Neuronal stem cell (in vitro differentiated cells): ENCODE data around the gene PROSER3.

Experiments
- DNase-seq: peaks from one replicate; pipeline ENCODE4 v3.0.0-alpha.2; 2013; ENCODE audit warnings: low spot score
- H2AFZ ChIP-seq: one replicate; pipeline ENCODE4 v1.6.1; 2013; ENCODE audit warnings: mild to moderate bottlenecking, low read length, inconsistent platforms
- H2AK5ac ChIP-seq: 2 replicates; pipeline ENCODE4 v1.6.1; 2013; ENCODE audit warnings: low read depth, mild to moderate bottlenecking, inconsistent platforms, low read length, moderate library complexity, mixed read lengths
- H2BK120ac ChIP-seq: 2 replicates; pipeline ENCODE4 v1.6.1; 2013; ENCODE audit warnings: low read depth, mild to moderate bottlenecking, inconsistent platforms, low read length, moderate library complexity, mixed read lengths
- H2BK12ac ChIP-seq: one replicate; pipeline ENCODE4 v1.6.1; 2013; ENCODE audit warnings: low read length, inconsistent platforms
- H2BK15ac ChIP-seq: 2 replicates; pipeline ENCODE4 v1.6.1; 2013; ENCODE audit warnings: mild to moderate bottlenecking, low read length, inconsistent platforms, mixed read lengths
- H2BK5ac ChIP-seq: one replicate; pipeline ENCODE4 v1.6.1; 2013; ENCODE audit warnings: inconsistent platforms, mild to moderate bottlenecking, low read length, moderate library complexity
- H3K14ac ChIP-seq: one replicate; pipeline ENCODE4 v1.6.1; 2013; ENCODE audit warnings: low read length, inconsistent platforms
- H3K18ac ChIP-seq: 2 replicates; pipeline ENCODE4 v1.6.1; 2013; ENCODE audit warnings: low read length, inconsistent platforms
- H3K23ac ChIP-seq: 2 replicates; pipeline ENCODE4 v1.6.1; 2013; ENCODE audit warnings: low read depth, mild to moderate bottlenecking, mixed read lengths, low read length, inconsistent platforms; ENCODE audit not compliant: poor library complexity
- H3K27ac ChIP-seq: replicated peaks from 3 replicates; pipeline ENCODE4 v1.5.1; 2013; ENCODE audit warnings: low read length, inconsistent platforms
- H3K27me3 ChIP-seq, 3 experiments: 2 replicates each; pipeline ENCODE4 v1.6.1; 2013; ENCODE audit warnings: low read length in 3 of 3, mild to moderate bottlenecking in 2 of 3, inconsistent platforms in 1 of 3, low read depth in 1 of 3, mixed read lengths in 1 of 3, moderate library complexity in 1 of 3; ENCODE audit not compliant: control insufficient read depth in 3 of 3, insufficient read depth in 3 of 3
- H3K36me3 ChIP-seq, 2 donors: replicated peaks in 1 of 2; 2 replicates each; pipeline ENCODE4 v1.6.1; 2013; ENCODE audit warnings: low read length in 2 of 2; ENCODE audit not compliant: control insufficient read depth in 2 of 2, insufficient read depth in 2 of 2
- H3K4ac ChIP-seq: 2 replicates; pipeline ENCODE4 v1.6.1; 2013; ENCODE audit warnings: inconsistent platforms, mild to moderate bottlenecking, low read length, moderate library complexity
- H3K4me1 ChIP-seq, 2 donors: 1 replicate in 1 of 2; 2 replicates in 1 of 2; pipeline ENCODE4 v1.6.1; 2013; ENCODE audit warnings: low read length in 2 of 2, low read depth in 1 of 2; ENCODE audit not compliant: control insufficient read depth in 2 of 2, insufficient read depth in 1 of 2
- H3K4me2 ChIP-seq: one replicate; pipeline ENCODE4 v1.6.1; 2013; ENCODE audit warnings: mild to moderate bottlenecking, low read length, inconsistent platforms; ENCODE audit not compliant: insufficient read depth, poor library complexity, severe bottlenecking
- H3K4me3 ChIP-seq, 2 donors: 2 replicates each; pipeline ENCODE4 v1.5.1; 2013; ENCODE audit warnings: low read length in 2 of 2, mild to moderate bottlenecking in 2 of 2, inconsistent platforms in 1 of 2, moderate library complexity in 1 of 2
- H3K79me1 ChIP-seq: one replicate; pipeline ENCODE4 v1.6.1; 2013; ENCODE audit warnings: low read depth, mild to moderate bottlenecking, inconsistent platforms, low read length, moderate library complexity
- H3K9ac ChIP-seq: one replicate; pipeline ENCODE4 v1.6.1; 2013; ENCODE audit warnings: mild to moderate bottlenecking, low read depth, low read length, inconsistent platforms; ENCODE audit not compliant: poor library complexity
- H3K9me3 ChIP-seq, 2 donors: replicated peaks in 1 of 2; 2 replicates each; pipeline versions ENCODE3 to v1.6.1; 2013; ENCODE audit warnings: low read length in 2 of 2, mild to moderate bottlenecking in 2 of 2, inconsistent platforms in 1 of 2, low read depth in 1 of 2, mixed read lengths in 1 of 2, moderate library complexity in 1 of 2; ENCODE audit not compliant: control insufficient read depth in 2 of 2, insufficient read depth in 1 of 2
- H4K8ac ChIP-seq: one replicate; pipeline ENCODE4 v1.6.1; 2013; ENCODE audit warnings: low read depth, mild to moderate bottlenecking, inconsistent platforms, low read length, moderate library complexity
- H4K91ac ChIP-seq: one replicate; pipeline ENCODE4 v1.6.1; 2013; ENCODE audit warnings: low read length, low read depth, mild to moderate bottlenecking, inconsistent platforms; ENCODE audit not compliant: poor library complexity
- WGBS, 2 donors: extraction: QIAGEN DNeasy Blood & Tissue Kit; methylation state at CpG; one replicate each; pipeline ENCODE4 v1.1.7; 2013; ENCODE audit warnings: missing lambda C conversion rate in 2 of 2, mixed read lengths in 1 of 2; ENCODE audit not compliant: insufficient read length in 2 of 2, insufficient replicate concordance in 1 of 2; ENCODE audit errors: extremely low coverage in 2 of 2; 5-methylcytosine and 5-hydroxymethylcytosine counted together

The PROSER3 gene

DNA sequence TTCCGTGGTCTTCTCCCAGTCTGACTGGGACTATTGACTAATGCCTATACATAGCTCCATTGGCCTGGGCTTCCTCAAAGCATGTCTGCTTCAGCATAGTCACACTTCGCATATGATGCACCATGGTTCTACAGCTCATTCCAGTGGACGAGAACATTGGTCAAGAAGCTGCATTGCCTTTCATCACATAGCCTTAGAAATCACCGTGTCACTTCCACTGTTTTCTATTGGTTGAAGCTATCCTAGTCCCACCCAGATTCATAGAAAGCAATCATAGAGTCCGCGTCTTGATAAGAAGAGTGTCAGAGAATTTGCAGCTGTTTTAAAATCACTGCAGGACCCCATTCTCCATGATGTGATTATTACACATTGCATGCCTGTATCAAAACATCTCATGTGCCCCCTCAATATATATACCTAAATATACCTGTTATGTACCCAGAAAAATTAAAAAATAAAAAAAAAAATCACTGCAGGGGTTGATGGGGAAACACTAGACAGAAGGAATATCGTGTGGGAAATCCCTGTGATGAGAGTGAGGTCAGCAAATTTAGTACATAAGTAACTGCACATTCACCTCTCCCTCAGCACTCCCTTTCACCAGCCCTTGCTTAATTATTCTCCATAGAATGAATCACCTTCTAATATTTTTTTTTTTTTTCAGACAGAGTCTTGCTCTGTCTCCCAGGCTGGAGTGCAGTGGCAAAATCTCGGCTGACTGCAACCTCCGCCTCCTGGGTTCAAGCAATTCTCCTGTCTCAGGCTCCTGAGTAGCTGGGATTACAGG is 15.2 kb downstream of the PROSER3 start:
- no peak overlapping the region for H2BK5ac ChIP-seq
- H3K23ac ChIP-seq = no peak overlapping the region
- H2BK15ac ChIP-seq = no peak overlapping the region
- H3K27me3 ChIP-seq = no peaks in the 10 kb centered on the region
- H2AFZ ChIP-seq = no peak overlapping the region
- no peak overlapping the region for H3K4ac ChIP-seq
- H3K27ac ChIP-seq = no peak overlapping the region
- peaks cover 2% of the 10 kb centered on the region for H3K79me1 ChIP-seq
- H3K9ac ChIP-seq = no peak overlapping the region
- no peak overlapping the region for H3K14ac ChIP-seq
- H2AK5ac ChIP-seq = no peak overlapping the region
- H4K91ac ChIP-seq = no peak overlapping the region
- WGBS, 2 donors = no CpG with 5 or more reads among the region's 9 CpGs
- H3K36me3 ChIP-seq = peaks cover 10 to 24% of the 10 kb centered on the region in 2 donors
- no peak overlapping the region for H3K18ac ChIP-seq
- no peak overlapping the region for H3K4me2 ChIP-seq
- DNase-seq = no peak
- H2BK12ac ChIP-seq = no peak overlapping the region
- no peaks in the 10 kb centered on the region for H3K9me3 ChIP-seq
- peaks cover 19 to 21% of the 10 kb centered on the region in 2 donors for H3K4me1 ChIP-seq
- no peak overlapping the region for H3K4me3 ChIP-seq
- H4K8ac ChIP-seq = no peak overlapping the region
- H2BK120ac ChIP-seq = no peak overlapping the region

DNA sequence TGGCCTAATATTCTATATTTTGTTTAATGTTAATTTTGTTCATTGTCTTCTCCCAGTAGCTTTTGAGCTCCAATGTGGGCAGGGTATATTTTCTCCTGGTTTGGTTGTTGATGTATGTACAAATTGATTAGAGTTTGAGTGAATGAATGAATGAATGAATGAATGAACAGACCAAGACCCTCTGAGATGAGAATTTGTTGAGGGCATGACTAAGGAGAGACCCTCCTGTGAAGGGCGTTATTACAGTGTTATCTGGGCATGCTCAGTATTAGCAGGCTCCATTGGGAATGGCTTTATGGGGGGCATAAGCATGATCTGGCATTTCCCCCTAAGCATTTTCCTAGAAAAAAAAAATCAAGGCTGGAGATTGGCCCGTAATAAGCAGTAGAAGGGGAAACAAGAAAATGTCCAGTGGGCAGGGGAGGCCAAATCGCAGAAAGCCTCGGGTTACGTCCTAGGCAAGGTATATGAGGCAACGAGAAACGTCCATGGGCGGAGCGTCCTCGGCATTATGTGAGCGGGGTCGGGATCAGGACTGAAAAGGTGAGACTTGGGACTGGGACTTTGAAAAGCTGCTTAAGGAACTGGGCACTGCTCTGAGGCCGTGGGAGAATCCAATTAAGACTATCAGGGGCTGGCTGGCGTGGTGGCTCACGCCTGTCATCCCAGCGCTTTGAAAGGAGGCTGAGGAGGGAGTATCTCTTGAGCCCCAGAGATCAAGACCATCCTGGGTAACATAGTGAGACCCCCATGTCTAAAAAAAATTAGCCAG is 16.5 kb downstream of the PROSER3 start:
- Histone ChIP-seq H3K4me1 (peaks cover 19 to 20% of the 10 kb centered on the region in 2 donors), H3K4me3 (peak overlapping the region in 1 of 2 donors; percentile 66), H3K27ac (no peak overlapping the region), H2BK12ac (no peak overlapping the region), H3K36me3 (peaks cover 10 to 27% of the 10 kb centered on the region in 2 donors), H3K18ac (peak overlapping the region; percentile 42), H3K9ac (no peak overlapping the region), H2BK120ac (no peak overlapping the region), H2BK5ac (no peak overlapping the region), H2AFZ (peak overlapping the region; percentile 89), H3K4me2 (no peak overlapping the region), H2BK15ac (no peak overlapping the region), H3K23ac (no peak overlapping the region), H4K8ac (no peak overlapping the region), H3K14ac (no peak overlapping the region), H2AK5ac (no peak overlapping the region), H3K79me1 (peaks cover 2% of the 10 kb centered on the region), H3K27me3 (no peaks in the 10 kb centered on the region), H3K4ac (no peak overlapping the region), H4K91ac (no peak overlapping the region), H3K9me3 (no peaks in the 10 kb centered on the region)
- no peak for DNase-seq
- WGBS, 2 donors = no CpG with 5 or more reads among the region's 16 CpGs

DNA sequence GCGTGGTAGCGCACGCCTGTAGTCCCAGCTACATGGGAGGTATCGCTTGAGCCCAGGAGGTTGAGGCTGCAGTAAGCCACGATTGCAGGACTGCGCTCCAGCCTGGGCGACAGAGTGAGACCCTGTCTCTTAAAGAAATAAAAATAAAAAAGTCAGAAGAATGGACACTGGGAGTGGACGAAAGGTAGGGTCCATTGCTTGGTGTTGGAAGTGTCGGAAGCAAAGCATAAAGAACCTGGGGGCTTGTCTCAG is 17.0 kb downstream of the PROSER3 start:
- Histone ChIP-seq H3K79me1 (peaks cover 2% of the 10 kb centered on the region), H2BK5ac (no peak overlapping the region), H3K4me1 (peaks cover 19 to 20% of the 10 kb centered on the region in 2 donors), H3K9me3 (no peaks in the 10 kb centered on the region), H3K18ac (peak overlapping the region; percentile 42), H2AK5ac (no peak overlapping the region), H3K27me3 (no peaks in the 10 kb centered on the region), H3K4me2 (no peak overlapping the region), H3K27ac (no peak overlapping the region), H2BK12ac (no peak overlapping the region), H4K91ac (no peak overlapping the region), H3K4ac (no peak overlapping the region), H4K8ac (no peak overlapping the region), H3K9ac (no peak overlapping the region), H3K36me3 (peaks cover 10 to 32% of the 10 kb centered on the region in 2 donors), H2BK120ac (no peak overlapping the region), H3K4me3 (peak overlapping the region in 1 of 2 donors; percentile 66), H2BK15ac (no peak overlapping the region), H3K23ac (no peak overlapping the region), H3K14ac (no peak overlapping the region), H2AFZ (peak overlapping the region; percentile 89)
- no CpG with 5 or more reads among the region's 9 CpGs for WGBS, 2 donors
- DNase-seq = no peak
